ENCODE results near the gene HSF2. TPM values are rescaled to one million over a fixed set of nuclear protein-coding genes. Genes with fewer than 3 reads are reported as not detected.
"Not testable (repeated sequence)": the region's sequence is repeated elsewhere in the genome, so short reads cannot be mapped to it uniquely, and the experiment has no call there.

Gene HSF2
- polyA plus RNA-seq, 6 donors from 2014 or later: 6.2 to 15.5 (median 11.1) TPM

DNA sequence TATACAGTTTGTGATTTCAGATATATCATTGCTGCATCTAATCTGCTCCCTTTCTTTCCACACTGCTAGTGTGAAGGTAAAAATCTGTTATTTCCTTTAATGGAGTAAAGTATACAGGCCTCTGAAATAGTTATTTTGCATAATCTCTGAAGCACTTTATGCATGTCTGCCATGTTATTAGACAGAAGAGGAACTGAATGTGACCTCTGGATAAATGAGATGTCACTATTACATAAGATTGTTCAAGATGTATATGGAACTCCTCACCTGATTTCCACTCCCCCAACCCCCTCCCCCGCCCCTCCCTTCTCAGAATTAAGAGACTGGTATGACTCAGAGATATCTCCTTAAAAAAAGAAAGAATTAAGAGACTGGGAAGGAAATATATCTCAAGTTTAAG, 45.8 kb downstream of the HSF2 start:
- Mint-ChIP-seq H3K9me3 (peaks cover 0 to 6% (median 3%) of the 10 kb centered on the region in 7 donors), H3K4me3 (no peak overlapping the region), H3K4me1 (peaks cover 0 to 3% (median 0%) of the 10 kb centered on the region in 3 donors), H3K36me3 (peaks cover 13 to 26% of the 10 kb centered on the region in 2 donors), H3K27ac (peak overlapping the region in 1 of 6 donors; percentile 7), H3K27me3 (no peaks in the 10 kb centered on the region)
- peak; percentile 54 to 65 for ATAC-seq (ENCODE audit: low read depth in 2 of 2)
- no peak for DNase-seq

DNA sequence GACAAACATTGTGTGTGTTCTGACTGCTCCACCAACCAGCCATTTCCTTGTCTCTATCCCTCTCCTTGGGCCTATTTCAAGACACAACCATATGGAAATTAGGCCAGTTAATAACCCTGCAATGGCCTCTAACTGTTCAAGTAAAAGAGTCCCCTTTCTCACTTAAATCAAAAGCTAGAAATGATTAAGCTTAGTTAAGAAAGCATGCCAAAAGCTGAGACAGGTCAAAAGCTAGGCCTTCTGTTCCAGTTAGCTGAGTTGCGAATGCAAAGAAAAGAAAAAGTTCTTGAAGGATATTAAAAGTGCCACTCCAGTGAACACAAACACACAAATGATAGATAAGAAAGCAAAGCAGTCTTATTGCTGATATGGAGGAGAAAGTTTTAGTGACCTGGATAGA, 49.6 kb downstream of the HSF2 start:
- DNase-seq (no peak), ATAC-seq (ENCODE audit: low read depth in 2 of 2) (no peak)
- H3K36me3 Mint-ChIP-seq: peaks cover 17 to 32% of the 10 kb centered on the region in 2 donors
- no peaks in the 10 kb centered on the region for H3K9me3 Mint-ChIP-seq
- peaks cover 0 to 4% (median 0%) of the 10 kb centered on the region in 3 donors for H3K4me1 Mint-ChIP-seq
- no peak overlapping the region for H3K27ac Mint-ChIP-seq
- H3K4me3 Mint-ChIP-seq: no peak overlapping the region
- no peaks in the 10 kb centered on the region for H3K27me3 Mint-ChIP-seq

DNA sequence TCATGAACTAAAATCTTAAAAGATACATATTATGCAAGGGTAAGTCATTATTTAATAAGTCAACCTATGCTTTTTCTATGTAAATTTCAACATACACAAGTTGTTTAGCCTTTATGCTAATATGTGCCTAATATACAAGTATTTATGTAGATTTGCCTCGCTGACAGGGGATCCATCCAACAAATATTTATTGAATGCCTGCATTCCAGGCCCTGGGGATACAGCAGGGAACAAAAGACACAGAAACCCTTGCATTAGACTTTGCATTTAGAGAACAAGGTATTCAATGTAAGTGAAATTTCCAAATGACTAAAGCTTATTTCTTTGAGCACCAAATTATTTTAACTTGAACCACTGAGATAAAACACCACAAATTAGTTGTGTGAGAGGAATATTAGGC, 53.1 kb downstream of the HSF2 start:
- H3K9me3 Mint-ChIP-seq: no peaks in the 10 kb centered on the region
- peaks cover 37 to 46% of the 10 kb centered on the region in 2 donors for H3K36me3 Mint-ChIP-seq
- H3K4me1 Mint-ChIP-seq: peaks cover 3 to 20% (median 13%) of the 10 kb centered on the region in 3 donors
- H3K27me3 Mint-ChIP-seq: no peaks in the 10 kb centered on the region
- DNase-seq (no peak), ATAC-seq (ENCODE audit: low read depth in 2 of 2) (no peak)
- H3K4me3 Mint-ChIP-seq: no peak overlapping the region
- no peak overlapping the region for H3K27ac Mint-ChIP-seq

DNA sequence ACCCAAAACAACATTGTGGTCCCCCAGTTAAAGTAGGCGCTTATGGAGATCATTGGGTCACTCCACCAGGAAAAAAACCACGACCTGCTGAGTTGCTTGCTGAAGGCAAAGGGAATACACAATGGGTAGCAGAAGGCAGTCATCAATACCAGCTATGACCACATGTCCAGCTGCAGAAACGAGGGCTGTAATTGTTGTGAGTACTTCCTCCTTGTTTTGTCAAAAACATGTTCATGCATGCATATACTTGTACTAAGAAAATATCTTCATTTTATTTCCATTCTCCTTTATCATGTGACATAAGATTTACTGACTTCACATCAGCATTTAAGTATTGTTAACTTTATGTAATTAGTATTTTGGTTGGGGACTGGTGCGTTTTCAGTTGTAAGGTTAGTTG, 55.2 kb downstream of the HSF2 start:
- Mint-ChIP-seq H3K36me3 (peaks cover 38% of the 10 kb centered on the region in 2 donors), H3K27ac (peak overlapping the region in 1 of 6 donors; percentile 33), H3K4me1 (peaks cover 15 to 40% (median 34%) of the 10 kb centered on the region in 3 donors), H3K9me3 (no peaks in the 10 kb centered on the region), H3K27me3 (no peaks in the 10 kb centered on the region), H3K4me3 (no peak overlapping the region)
- no peak for ATAC-seq (ENCODE audit: low read depth in 2 of 2)
- no peak for DNase-seq

DNA sequence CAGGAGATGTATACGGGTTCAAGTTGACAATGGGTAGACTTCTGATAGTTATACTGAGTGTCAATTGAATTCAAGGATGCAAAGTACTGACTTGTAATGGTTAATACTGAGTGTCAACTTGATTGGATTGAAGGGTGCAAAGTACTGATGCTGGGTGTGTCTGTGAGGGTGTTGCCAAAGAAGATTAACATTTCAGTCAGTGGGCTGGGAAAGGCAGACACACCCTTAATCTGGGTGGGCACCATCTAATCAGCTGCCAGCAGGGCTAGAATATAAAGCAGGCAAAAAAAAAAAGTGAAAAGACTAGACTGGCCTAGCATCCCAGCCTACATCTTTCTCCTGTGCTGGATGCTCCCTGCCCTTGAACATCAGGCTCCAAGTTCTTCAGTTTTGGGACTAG, 55.7 kb downstream of the HSF2 start:
- H3K4me3 Mint-ChIP-seq; H3K9me3 Mint-ChIP-seq; DNase-seq; ATAC-seq (ENCODE audit: low read depth in 2 of 2); H3K27me3 Mint-ChIP-seq: not testable (repeated sequence)
- peaks cover 38% of the 10 kb centered on the region in 2 donors for H3K36me3 Mint-ChIP-seq
- H3K27ac Mint-ChIP-seq: peak overlapping the region in 1 of 6 donors; percentile 33
- H3K4me1 Mint-ChIP-seq: peaks cover 19 to 41% (median 37%) of the 10 kb centered on the region in 3 donors

DNA sequence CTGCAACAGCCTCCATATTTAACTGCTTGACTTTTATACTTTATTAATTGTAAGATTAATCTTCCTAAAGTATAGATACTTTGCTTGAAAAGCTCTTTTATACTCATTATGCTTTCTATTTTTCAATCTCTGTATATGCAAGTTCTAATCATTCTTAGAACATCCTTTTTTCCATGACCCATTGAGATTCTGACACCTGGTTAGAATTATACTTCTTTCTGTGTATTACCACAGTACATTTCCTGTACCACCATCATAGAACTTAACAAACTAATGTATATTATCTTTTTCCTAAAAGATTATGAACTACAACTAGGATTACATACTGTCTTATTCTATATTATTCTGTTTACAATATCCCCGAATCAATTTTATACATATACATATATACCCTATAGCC, 58.6 kb downstream of the HSF2 start:
- no peaks in the 10 kb centered on the region for H3K9me3 Mint-ChIP-seq
- no peak for ATAC-seq (ENCODE audit: low read depth in 2 of 2)
- no peaks in the 10 kb centered on the region for H3K27me3 Mint-ChIP-seq
- H3K27ac Mint-ChIP-seq: peak overlapping the region in 3 of 6 donors; percentile 16 to 77 (median 40)
- peaks cover 45 to 68% (median 64%) of the 10 kb centered on the region in 3 donors for H3K4me1 Mint-ChIP-seq
- H3K4me3 Mint-ChIP-seq: no peak overlapping the region
- DNase-seq: no peak
- peaks cover 29% of the 10 kb centered on the region in 2 donors for H3K36me3 Mint-ChIP-seq

DNA sequence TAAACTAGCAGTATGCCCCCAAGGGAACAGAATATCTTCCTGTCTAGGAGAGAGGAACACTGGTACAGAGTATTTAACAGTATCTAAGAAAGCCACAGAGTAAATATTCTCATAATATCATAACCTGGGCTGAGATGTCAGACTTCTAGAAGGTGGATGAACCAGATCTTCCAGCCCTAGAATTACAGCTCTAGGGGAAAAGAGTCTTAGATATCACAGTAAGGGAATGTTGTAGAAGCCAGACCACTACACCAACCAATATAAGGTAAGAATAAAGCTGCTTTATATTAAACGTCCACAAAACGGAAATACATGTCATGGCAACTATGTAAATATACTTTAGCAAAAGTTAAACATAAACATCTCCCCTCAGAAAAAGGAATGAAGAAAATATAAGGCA, 59.8 kb downstream of the HSF2 start:
- peak in 1 of 2 donors; percentile 32 for ATAC-seq (ENCODE audit: low read depth in 2 of 2)
- H3K4me3 Mint-ChIP-seq: peak overlapping the region in 3 of 8 donors; percentile 8 to 10 (median 8)
- H3K36me3 Mint-ChIP-seq: peaks cover 19 to 28% of the 10 kb centered on the region in 2 donors

DNA sequence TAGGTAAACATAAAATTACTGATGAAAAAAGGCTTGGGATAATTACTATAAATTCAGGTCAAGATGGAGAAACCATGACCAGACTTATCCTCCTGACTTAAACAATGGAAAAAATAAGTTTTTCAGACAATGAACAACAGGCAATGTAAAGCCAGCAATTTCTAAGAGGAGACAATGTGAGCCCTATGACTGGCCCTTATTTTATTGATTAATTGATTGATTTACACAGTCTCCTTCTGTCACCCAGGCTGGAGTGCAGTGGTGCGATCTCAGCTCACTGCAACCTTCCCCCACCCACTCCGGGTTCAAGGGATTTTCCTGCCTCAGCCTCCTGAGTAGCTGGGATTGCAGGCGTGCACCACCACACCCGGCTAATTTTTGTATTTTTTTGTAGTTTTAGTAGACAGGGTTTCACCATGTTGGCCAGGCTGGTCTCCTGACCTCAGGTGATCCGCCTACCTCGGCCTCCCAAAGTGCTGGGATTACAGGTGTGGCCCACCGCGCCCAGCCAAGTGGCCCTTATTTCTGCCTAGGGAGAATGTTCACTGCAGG, 60.5 kb downstream of the HSF2 start:
- peaks cover 12 to 21% of the 10 kb centered on the region in 2 donors for H3K36me3 Mint-ChIP-seq
- peak overlapping the region in 1 of 8 donors; percentile 19 for H3K4me3 Mint-ChIP-seq
- not testable (repeated sequence) for H3K9me3 Mint-ChIP-seq; ATAC-seq (ENCODE audit: low read depth in 2 of 2); DNase-seq; H3K27me3 Mint-ChIP-seq
- peaks cover 58 to 74% (median 64%) of the 10 kb centered on the region in 3 donors for H3K4me1 Mint-ChIP-seq
- H3K27ac Mint-ChIP-seq: peak overlapping the region in 4 of 6 donors; percentile 26 to 79 (median 70)

More for the DNA sequence above, 59.8 kb downstream of the HSF2 start:
- H3K4me1 Mint-ChIP-seq: peaks cover 53 to 71% (median 68%) of the 10 kb centered on the region in 3 donors
- H3K27me3 Mint-ChIP-seq: no peaks in the 10 kb centered on the region
- peak overlapping the region in 3 of 6 donors; percentile 49 to 79 (median 78) for H3K27ac Mint-ChIP-seq
- no peaks in the 10 kb centered on the region for H3K9me3 Mint-ChIP-seq
- no peak for DNase-seq

DNA sequence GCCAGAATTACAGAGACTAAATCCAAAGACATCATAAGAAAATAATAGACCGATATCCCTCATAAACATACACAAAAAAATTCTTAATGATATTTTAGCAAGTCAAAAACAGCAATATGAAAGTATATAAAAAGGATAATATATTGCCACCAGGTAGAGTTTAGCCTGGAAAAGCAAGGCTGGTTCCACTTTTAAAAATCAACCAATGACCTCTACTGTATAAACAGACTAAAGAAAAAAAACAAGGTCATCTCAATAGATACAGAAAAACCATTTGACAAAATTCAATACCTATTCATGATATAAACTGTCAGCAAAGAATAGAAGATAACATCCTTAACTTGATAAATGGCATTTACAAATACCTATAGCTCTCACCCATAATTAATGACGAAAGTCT, 62.4 kb downstream of the HSF2 start:
- ATAC-seq (ENCODE audit: low read depth in 2 of 2) (no peak), DNase-seq (no peak)
- H3K27me3 Mint-ChIP-seq: no peaks in the 10 kb centered on the region
- peak overlapping the region in 3 of 6 donors; percentile 25 to 82 (median 43) for H3K27ac Mint-ChIP-seq
- no peak overlapping the region for H3K4me3 Mint-ChIP-seq
- H3K4me1 Mint-ChIP-seq: peaks cover 71 to 75% (median 72%) of the 10 kb centered on the region in 3 donors
- no peaks in the 10 kb centered on the region for H3K9me3 Mint-ChIP-seq
- peaks cover 7 to 19% of the 10 kb centered on the region in 2 donors for H3K36me3 Mint-ChIP-seq

DNA sequence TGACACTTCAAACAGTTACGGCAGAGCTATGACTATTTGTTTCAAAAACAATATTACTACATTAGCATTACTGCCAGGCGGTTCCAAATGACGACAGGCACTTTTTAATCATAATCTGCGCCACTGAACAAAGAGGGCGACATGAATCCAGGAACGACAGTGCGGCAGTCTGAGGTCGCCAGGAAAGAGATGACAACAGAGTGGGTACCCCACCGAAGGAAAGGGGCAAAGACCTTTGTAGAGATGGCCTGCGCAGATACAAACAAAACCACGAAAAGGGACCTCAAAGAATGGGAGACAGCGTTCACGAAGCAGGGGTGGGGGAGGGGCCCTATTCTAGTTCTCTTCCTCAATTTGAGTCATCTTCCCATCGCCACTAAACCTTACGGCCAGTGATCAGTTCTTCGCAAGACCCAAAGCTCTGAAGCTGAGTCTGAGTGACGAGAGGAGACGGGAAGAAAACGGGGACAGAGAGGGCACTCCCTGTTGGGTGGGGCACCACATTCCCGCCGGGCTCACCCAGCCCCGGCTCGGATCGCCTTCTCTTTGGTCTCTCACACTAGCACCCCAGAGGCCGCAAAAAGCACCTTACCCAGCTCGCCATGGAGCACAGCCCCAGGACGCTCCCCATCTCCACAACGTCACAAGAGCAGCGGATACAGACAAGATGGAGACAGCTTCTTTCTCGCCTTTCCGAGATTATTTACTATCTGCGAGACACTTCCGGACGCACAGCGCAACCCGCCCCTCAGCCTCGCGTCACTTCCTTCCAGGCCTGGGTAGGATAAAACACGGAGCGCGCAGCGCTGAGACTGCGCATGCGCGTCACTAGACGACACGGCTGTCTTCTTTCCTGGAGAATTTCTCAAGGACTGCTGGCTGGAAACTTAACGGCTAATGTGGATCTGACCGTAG, 71.9 kb downstream of the HSF2 start, which contains the start of gene SERINC1:
Gene SERINC1 (minus strand): TSS at position 701 of the 915 bp plus-strand sequence. CDS start 70 bp downstream, at position 631.
- H3K4me3 Mint-ChIP-seq: peak within 1 kb of the TSS; percentile 94 to 100 (median 100)
- peak; percentile 87 for DNase-seq
- ATAC-seq (ENCODE audit: low read depth in 2 of 2): peak; percentile 95
- H3K36me3 Mint-ChIP-seq: peaks cover 5 to 20% of the 10 kb centered on the region in 2 donors
- peaks cover 34 to 48% (median 38%) of the 10 kb centered on the region in 3 donors for H3K4me1 Mint-ChIP-seq
- no peaks in the 10 kb centered on the region for H3K27me3 Mint-ChIP-seq
- peak within 1 kb of the TSS; percentile 99 to 100 (median 100) for H3K27ac Mint-ChIP-seq
- H3K9me3 Mint-ChIP-seq: no peaks in the 10 kb centered on the region

DNA sequence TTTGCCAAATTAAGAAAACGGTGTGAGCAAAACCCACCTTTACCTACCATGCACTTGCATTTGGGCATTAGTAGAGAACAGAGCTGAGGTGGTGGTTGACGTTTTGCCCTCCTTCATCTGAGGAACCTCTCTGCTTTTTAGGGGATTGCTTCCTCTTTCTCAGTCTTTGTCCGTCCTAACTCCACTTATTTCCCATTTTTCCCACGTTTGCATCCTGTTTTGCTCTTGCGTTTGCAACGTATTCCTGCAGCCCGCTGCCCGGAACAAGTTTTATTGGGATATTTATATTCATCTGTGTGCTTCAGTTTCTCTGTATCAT, 72.5 kb downstream of the HSF2 start:
- Mint-ChIP-seq H3K36me3 (peaks cover 2 to 15% of the 10 kb centered on the region in 2 donors), H3K4me3 (peak overlapping the region; percentile 94 to 100 (median 100)), H3K4me1 (peaks cover 28 to 42% (median 31%) of the 10 kb centered on the region in 3 donors), H3K27ac (peak overlapping the region; percentile 99 to 100 (median 100)), H3K9me3 (no peaks in the 10 kb centered on the region), H3K27me3 (no peaks in the 10 kb centered on the region)
- ATAC-seq (ENCODE audit: low read depth in 2 of 2) (peak; percentile 40 to 41), DNase-seq (no peak)

DNA sequence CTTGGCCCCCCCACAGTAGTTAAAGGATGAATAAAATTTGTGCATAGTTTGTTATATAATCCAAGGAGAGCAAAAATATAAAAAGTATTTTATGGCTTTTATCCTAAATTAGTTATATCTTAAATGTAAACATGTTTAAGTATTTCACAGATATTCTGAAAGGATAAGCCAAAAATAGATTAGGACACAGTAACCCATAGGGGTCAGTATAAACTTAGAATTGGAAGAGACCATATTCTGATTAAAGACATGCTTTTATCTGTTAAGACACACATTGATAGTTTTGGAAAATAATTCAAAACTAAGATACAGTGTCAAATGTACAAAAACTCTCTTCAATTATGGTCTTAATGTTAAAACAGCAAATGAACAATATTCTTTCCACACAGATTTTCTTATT, 76.7 kb downstream of the HSF2 start:
- H3K27ac Mint-ChIP-seq: peak overlapping the region in 1 of 6 donors; percentile 36
- no peaks in the 10 kb centered on the region for H3K9me3 Mint-ChIP-seq
- peaks cover 0 to 7% (median 4%) of the 10 kb centered on the region in 3 donors for H3K4me1 Mint-ChIP-seq
- peaks cover 0 to 8% of the 10 kb centered on the region in 2 donors for H3K36me3 Mint-ChIP-seq
- no peak overlapping the region for H3K4me3 Mint-ChIP-seq
- no peaks in the 10 kb centered on the region for H3K27me3 Mint-ChIP-seq
- peak; percentile 34 for DNase-seq
- ATAC-seq (ENCODE audit: low read depth in 2 of 2): no peak

DNA sequence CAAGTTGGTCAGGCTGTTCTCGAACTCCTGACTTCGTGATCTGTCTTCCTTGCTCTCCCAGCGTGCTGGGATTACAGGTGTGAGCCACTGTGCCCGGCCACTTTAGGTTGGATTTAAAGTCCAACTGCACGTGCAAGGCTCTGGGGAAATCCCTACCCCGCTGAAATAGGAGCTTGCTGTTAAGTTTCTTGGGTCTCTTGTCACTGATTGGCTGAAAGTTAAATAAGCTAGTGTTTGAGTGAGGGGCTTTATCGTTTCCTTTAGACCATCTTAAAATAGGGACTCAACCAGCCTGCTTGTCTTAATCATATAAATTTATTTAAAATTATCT, 83.3 kb downstream of the HSF2 start:
- Mint-ChIP-seq H3K4me3 (no peak overlapping the region), H3K4me1 (peaks cover 0 to 7% (median 7%) of the 10 kb centered on the region in 3 donors), H3K36me3 (no peaks in the 10 kb centered on the region), H3K9me3 (no peaks in the 10 kb centered on the region), H3K27me3 (no peaks in the 10 kb centered on the region), H3K27ac (no peak overlapping the region)
- ATAC-seq (ENCODE audit: low read depth in 2 of 2) (no peak), DNase-seq (no peak)
